RCC 7860 (cell line): ENCODE data around the gene ANO3.

ENCODE experiments used
- DNase-seq: peaks from one replicate; pipeline ENCODE4 v3.0.0-alpha.2; 2015; ENCODE audit warnings: low spot score
- FAIRE-seq: peaks from 2 replicates; lab custom pipeline; 2012; peaks lifted over from hg19 to GRCh38; lab: Jason Lieb, UNC

The ANO3 gene

DNA sequence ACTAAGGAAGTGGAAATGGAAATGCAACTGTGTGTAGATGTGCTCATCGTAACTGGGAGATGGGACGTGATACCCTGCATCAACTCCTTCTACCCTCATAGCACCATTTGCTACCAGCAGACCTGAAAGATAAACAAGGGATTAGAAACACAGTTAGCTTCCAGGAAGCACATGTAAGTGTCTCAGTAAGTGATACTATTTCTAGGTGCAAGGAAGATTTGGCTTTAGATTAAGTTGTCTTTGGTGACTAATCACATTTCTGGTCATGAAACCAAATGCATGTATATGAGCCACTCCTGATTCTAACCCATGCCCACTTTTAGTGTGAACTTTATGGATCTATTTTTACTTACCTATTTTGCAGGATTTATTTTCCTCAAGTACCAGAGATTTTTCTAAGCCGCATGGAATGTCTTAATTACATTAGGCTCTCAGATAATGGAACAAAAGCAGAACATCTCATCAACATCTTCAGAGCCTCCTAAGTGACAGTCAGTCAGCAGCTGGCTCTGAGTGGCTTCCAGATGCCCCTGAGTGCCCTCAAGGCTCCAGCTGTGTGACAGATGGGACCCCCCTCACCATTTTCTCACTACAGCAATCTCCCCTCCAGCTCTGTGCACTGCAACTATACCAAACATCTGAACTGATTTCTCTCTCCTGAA lies 368.8 kb downstream of the ANO3 start:
- no peak for DNase-seq
- no peak for FAIRE-seq

DNA sequence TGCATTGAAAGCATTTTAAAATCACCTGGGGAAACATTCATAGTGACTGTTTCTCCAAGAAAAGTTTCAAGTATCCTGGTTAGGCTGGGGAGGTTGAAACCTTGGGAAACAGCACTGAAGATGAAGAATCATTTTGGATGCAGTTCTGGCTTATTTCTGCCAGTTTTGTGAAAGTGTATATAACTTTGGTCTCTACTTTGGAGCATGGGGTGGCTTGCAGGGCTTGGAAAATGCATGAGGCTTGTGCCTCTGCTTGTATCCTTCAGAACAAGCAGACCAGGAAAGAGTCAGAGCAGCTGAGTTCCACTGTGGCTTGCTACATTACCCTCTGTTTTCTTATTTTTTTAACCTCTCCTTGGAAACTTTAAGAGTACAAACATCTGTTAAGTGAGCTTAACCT lies 370.5 kb downstream of the ANO3 start:
- no peak for DNase-seq
- no peak for FAIRE-seq

DNA sequence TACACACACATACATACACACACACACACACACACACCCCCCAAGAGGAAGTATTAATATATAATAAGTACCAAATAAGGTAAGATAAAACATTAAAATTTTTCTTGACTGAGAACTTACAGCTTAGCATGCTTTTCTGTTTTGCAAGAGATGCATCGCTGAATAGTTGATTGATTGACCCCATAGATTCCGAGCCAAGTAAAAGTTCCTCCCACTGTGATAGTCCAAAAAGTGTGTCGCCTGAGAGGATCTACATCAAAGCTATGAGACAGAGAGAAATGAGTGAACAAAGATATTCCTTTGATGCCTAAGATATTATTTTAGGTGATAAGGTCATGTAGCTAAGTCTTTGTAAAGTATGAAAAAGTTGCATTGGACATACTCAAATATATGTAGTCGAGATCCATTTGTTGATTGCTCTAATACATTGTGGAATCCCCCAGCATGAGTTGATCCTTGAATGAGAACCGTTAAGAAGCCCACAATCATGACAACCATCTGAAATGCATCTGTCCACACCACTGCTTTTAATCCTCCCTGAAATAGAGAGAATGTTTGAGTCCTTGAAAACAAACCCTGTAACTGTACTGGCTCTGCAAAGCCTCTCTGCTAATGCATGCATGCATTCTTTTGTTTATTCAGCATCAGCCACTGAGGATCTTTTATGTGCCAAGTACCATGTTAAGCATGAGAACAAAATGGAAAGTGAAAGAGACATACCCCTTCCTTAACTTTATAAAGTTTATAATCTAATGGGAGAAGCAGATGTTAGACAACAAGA lies 371.7 kb downstream of the ANO3 start:
- DNase-seq (no peak), FAIRE-seq (no peak)

DNA sequence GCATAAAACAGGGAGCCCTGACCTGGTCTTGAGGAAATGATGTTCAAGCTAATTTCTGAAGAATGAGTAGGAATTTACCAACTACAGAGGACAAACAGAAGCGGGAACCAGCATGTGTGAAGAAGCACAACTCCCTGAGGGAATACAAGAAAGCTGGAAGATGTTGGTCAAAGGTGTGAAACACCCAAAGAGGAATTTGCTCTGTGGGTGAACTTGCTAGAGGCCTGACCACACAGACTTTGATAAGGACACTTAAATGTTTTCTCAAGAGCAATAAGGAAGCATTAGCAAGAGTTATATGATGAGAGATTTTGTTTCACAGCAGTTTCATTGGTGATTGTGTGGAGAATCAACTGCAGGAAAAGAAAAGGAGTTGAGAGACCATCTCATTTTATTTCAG lies 372.3 kb downstream of the ANO3 start:
- no peak for DNase-seq
- FAIRE-seq, result no peak

DNA sequence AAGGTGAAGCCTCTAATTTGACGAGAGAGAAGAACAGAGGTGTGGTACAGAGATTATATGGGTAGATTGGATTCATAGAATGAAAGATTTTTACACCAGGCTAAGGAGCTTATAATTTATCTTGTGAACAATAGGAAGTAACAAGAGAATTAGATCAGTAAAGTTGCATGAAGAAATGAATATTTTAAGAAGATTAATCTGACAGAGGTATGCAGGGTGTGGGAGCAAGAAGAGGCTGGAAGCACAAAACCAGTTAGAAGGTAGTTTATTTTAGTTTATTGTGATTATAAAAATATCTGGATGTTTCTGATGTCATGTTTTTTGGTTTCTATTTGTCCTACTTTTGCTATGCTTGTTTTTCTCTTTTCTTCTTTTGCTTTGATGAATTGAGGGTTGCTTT lies 374.3 kb downstream of the ANO3 start:
- FAIRE-seq, result no peak
- DNase-seq, result no peak

DNA sequence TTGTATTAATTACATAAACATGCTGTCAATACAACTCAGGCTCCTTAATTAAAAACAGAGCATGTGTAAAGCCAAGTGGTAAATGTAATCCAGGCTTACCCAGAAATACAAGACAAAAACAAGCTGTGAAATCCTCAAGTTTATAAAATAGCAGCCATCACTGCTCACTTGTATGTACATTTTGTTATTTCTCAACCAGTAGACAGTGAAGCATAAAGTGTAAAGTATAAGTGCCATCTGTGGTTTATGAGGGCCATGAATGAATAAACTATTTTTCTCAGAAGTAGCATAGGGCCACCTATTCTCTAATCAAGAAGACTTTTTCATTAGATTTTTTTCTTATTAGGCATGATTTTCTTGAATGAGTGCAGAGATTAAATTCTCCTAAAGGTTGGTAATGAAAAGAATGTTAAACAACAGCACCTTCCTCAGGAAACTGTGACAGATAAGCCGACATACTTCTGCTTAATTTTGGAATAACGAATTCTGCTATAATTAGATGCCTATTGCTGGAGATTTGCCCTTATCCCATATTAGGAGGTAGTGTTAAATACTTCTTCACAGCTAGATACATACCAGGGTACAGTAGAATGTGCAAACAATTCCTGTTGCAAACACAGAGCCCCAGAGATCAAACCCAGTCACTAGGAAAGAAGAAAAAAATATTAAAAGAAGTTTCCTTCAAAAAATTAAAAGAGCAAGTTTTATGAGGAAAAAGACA lies 377.0 kb downstream of the ANO3 start:
- no peak for DNase-seq
- no peak for FAIRE-seq

DNA sequence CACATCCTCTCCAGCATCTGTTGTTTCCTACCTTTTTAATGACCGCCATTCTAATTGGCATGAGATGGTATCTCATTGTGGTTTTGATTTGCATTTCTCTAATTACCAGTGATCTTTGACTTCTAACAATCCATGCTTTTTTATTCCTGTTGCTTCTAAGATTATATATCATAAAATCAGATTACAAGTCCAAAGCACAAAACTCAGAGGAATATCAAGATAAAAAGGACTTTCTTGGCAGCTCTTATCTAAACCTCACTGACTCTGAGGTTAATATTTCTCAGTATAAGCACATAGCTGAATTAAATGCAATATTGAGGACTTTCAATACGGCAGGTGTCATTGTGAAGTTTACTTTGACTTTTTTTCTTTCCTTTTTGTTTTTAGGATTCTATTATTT lies 378.6 kb downstream of the ANO3 start:
- no peak for DNase-seq
- no peak for FAIRE-seq

DNA sequence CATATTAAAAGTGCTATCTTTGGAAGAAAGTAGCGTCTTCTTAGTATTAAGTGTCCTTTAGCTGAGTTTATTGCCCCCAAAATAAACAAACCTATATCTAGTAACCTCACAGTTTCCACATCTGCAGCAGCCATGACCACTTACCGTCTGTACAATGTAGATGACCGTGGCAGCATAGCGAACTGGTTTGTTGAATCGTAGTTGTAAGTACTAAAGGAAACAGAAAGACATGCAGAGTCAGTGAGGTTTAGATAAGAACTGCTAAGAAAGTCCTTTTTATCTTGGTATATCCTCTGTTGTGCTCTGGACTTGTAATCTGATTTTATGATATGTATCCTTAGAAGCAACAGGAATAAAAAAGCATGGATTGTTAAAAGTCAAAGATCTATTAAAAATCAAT lies 380.6 kb downstream of the ANO3 start:
- DNase-seq (no peak), FAIRE-seq (no peak)
